IPS-15b (cell line): ENCODE results near the gene SOX6.

ENCODE experiments used
- H3K27me3 ChIP-seq: one replicate; pipeline ENCODE4 v1.6.1; 2013; ENCODE audit warnings: low read length; ENCODE audit not compliant: control insufficient read depth, insufficient read depth
- H3K36me3 ChIP-seq: one replicate; pipeline ENCODE4 v1.6.1; 2013; ENCODE audit warnings: low read length; ENCODE audit not compliant: control insufficient read depth, insufficient read depth
- H3K4me1 ChIP-seq: one replicate; pipeline ENCODE4 v1.6.1; 2013; ENCODE audit warnings: mild to moderate bottlenecking, low read length; ENCODE audit not compliant: control insufficient read depth, insufficient read depth
- H3K4me3 ChIP-seq: one replicate; pipeline ENCODE4 v1.5.1; 2013; ENCODE audit warnings: low read depth, low read length
- H3K9ac ChIP-seq: one replicate; pipeline ENCODE4 v1.6.1; 2013; ENCODE audit warnings: low read depth, mild to moderate bottlenecking, low read length
- H3K9me3 ChIP-seq: one replicate; pipeline ENCODE4 v1.6.1; 2013; ENCODE audit warnings: mild to moderate bottlenecking, low read length; ENCODE audit not compliant: control insufficient read depth, insufficient read depth

The SOX6 gene

GRCh38 chr11:16099343-16099900 is 256.9 kb downstream of the SOX6 start:
- no peak overlapping the region for H3K9ac ChIP-seq
- no peaks in the 10 kb centered on the region for H3K9me3 ChIP-seq

GRCh38 chr11:16098526-16099205 is 257.7 kb downstream of the SOX6 start:
- Histone ChIP-seq H3K9ac (no peak overlapping the region), H3K27me3 (no peaks in the 10 kb centered on the region), H3K4me3 (no peak overlapping the region), H3K9me3 (no peaks in the 10 kb centered on the region), H3K36me3 (no peaks in the 10 kb centered on the region), H3K4me1 (no peaks in the 10 kb centered on the region)

More at GRCh38 chr11:16099343-16099900, 256.9 kb downstream of the SOX6 start:
- Histone ChIP-seq H3K4me1 (no peaks in the 10 kb centered on the region), H3K27me3 (no peaks in the 10 kb centered on the region), H3K4me3 (no peak overlapping the region), H3K36me3 (no peaks in the 10 kb centered on the region)

GRCh38 chr11:16097543-16097942 is 258.8 kb downstream of the SOX6 start:
- no peak overlapping the region for H3K4me3 ChIP-seq
- no peaks in the 10 kb centered on the region for H3K36me3 ChIP-seq
- H3K9ac ChIP-seq: no peak overlapping the region
- no peaks in the 10 kb centered on the region for H3K27me3 ChIP-seq
- no peaks in the 10 kb centered on the region for H3K9me3 ChIP-seq
- H3K4me1 ChIP-seq: no peaks in the 10 kb centered on the region

GRCh38 chr11:16096336-16096735 is 260.0 kb downstream of the SOX6 start:
- Histone ChIP-seq H3K4me3 (no peak overlapping the region), H3K4me1 (no peaks in the 10 kb centered on the region), H3K9ac (no peak overlapping the region), H3K9me3 (no peaks in the 10 kb centered on the region), H3K36me3 (no peaks in the 10 kb centered on the region), H3K27me3 (no peaks in the 10 kb centered on the region)

- no peaks in the 10 kb centered on the region for H3K9me3 ChIP-seq
- no peaks in the 10 kb centered on the region for H3K36me3 ChIP-seq
- H3K4me1 ChIP-seq: no peaks in the 10 kb centered on the region
- H3K9ac ChIP-seq: no peak overlapping the region
- no peaks in the 10 kb centered on the region for H3K27me3 ChIP-seq
- no peak overlapping the region for H3K4me3 ChIP-seq
Observed at GRCh38 chr11:16095756-16096155, 260.6 kb downstream of the SOX6 start.

- Histone ChIP-seq H3K36me3 (no peaks in the 10 kb centered on the region), H3K4me1 (no peaks in the 10 kb centered on the region), H3K9ac (no peak overlapping the region), H3K4me3 (no peak overlapping the region), H3K9me3 (no peaks in the 10 kb centered on the region), H3K27me3 (no peaks in the 10 kb centered on the region)
Observed at GRCh38 chr11:16093889-16094653, 262.3 kb downstream of the SOX6 start.

- H3K27me3 ChIP-seq: no peaks in the 10 kb centered on the region
- H3K36me3 ChIP-seq: no peaks in the 10 kb centered on the region
- H3K4me1 ChIP-seq: no peaks in the 10 kb centered on the region
- no peaks in the 10 kb centered on the region for H3K9me3 ChIP-seq
- no peak overlapping the region for H3K9ac ChIP-seq
- H3K4me3 ChIP-seq: no peak overlapping the region
Observed at GRCh38 chr11:16091862-16092261, 264.5 kb downstream of the SOX6 start.

- no peaks in the 10 kb centered on the region for H3K9me3 ChIP-seq
- H3K9ac ChIP-seq: no peak overlapping the region
- H3K27me3 ChIP-seq: no peaks in the 10 kb centered on the region
- no peaks in the 10 kb centered on the region for H3K36me3 ChIP-seq
- no peaks in the 10 kb centered on the region for H3K4me1 ChIP-seq
- H3K4me3 ChIP-seq: no peak overlapping the region
Observed at GRCh38 chr11:16089481-16089880, 266.9 kb downstream of the SOX6 start.

- H3K4me1 ChIP-seq: no peaks in the 10 kb centered on the region
- H3K9ac ChIP-seq: no peak overlapping the region
- H3K4me3 ChIP-seq: no peak overlapping the region
- H3K36me3 ChIP-seq: no peaks in the 10 kb centered on the region
- H3K9me3 ChIP-seq: no peaks in the 10 kb centered on the region
- H3K27me3 ChIP-seq: no peaks in the 10 kb centered on the region
Observed at GRCh38 chr11:16088774-16089173, 267.6 kb downstream of the SOX6 start.

- no peaks in the 10 kb centered on the region for H3K27me3 ChIP-seq
Observed at GRCh38 chr11:16087886-16088285, 268.5 kb downstream of the SOX6 start.

GRCh38 chr11:16086229-16086819 is 270.0 kb downstream of the SOX6 start:
- H3K4me1 ChIP-seq: no peaks in the 10 kb centered on the region
- H3K4me3 ChIP-seq: no peak overlapping the region
- H3K9me3 ChIP-seq: no peaks in the 10 kb centered on the region
- no peak overlapping the region for H3K9ac ChIP-seq
- H3K27me3 ChIP-seq: no peaks in the 10 kb centered on the region
- no peaks in the 10 kb centered on the region for H3K36me3 ChIP-seq

More at GRCh38 chr11:16087886-16088285, 268.5 kb downstream of the SOX6 start:
- no peaks in the 10 kb centered on the region for H3K9me3 ChIP-seq
- no peaks in the 10 kb centered on the region for H3K36me3 ChIP-seq
- H3K9ac ChIP-seq: no peak overlapping the region
- no peaks in the 10 kb centered on the region for H3K4me1 ChIP-seq
- H3K4me3 ChIP-seq: no peak overlapping the region
